ENCODE measurements around the gene RASSF5. TPM values are rescaled to one million over a fixed set of nuclear protein-coding genes. Genes with fewer than 3 reads are reported as not detected.

The RASSF5 gene
- polyA plus RNA-seq, 1 donor from 2014 or later, result 4.0 TPM

DNA sequence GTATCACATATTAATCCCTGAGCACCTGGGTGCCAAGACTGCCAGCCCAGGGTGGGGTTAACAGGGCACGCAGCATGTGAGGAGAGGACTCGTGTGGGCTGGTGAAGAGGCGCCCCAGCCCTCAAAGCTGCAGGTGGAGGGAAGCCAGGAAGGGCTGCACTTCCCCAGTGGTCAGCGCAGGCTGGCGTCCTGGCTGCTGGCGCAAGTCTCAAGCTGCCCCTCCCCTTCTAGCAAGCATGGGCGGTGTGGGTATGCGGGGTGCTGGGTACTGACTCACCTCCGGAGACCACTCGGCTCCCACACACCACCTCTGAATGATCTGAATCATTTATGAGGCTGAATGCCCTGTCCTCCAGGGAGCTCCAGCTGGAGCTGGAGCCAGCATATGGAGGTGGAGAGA lies 60.9 kb downstream of the RASSF5 start:
- H3K9me2 ChIP-seq (ENCODE audit: insufficient read depth, low read length), result no peaks in the 10 kb centered on the region
- H3K36me3 ChIP-seq (ENCODE audit: insufficient read depth, low read length), result no peaks in the 10 kb centered on the region
- no peaks in the 10 kb centered on the region for H3K79me2 ChIP-seq (replicated peaks; ENCODE audit: insufficient read depth, low read length)
- no peak overlapping the region for H3K4me3 ChIP-seq (ENCODE audit: low read length)
- H2AFZ ChIP-seq (ENCODE audit: low read depth, low read length), result no peak overlapping the region
- no peak overlapping the region for H3K9ac ChIP-seq (ENCODE audit: low read length)
- no peaks in the 10 kb centered on the region for H4K20me1 ChIP-seq (ENCODE audit: insufficient read depth)
- no peak overlapping the region for H3K27ac ChIP-seq (ENCODE audit: low read length)
- H3K4me2 ChIP-seq (ENCODE audit: low read length), result no peak overlapping the region
- H3K27me3 ChIP-seq (ENCODE audit: insufficient read depth, low read depth, low read length), result no peaks in the 10 kb centered on the region
- H3K9me3 ChIP-seq (ENCODE audit: low read length), result no peaks in the 10 kb centered on the region
- no peak for TF ChIP-seq POLR2AphosphoS5 (IDR thresholded peaks at IDR 0.05)
- no peak for TF ChIP-seq CTCF (IDR thresholded peaks at IDR 0.05; ENCODE audit: poor library complexity, severe bottlenecking)
- TF ChIP-seq TAF1 (IDR thresholded peaks at IDR 0.05; ENCODE audit: low read depth), result no peak
- no peak for TF ChIP-seq SMC3 (conservative IDR thresholded peaks at IDR 0.05; ENCODE audit: poor library complexity)
- TF ChIP-seq, protein P1, sequence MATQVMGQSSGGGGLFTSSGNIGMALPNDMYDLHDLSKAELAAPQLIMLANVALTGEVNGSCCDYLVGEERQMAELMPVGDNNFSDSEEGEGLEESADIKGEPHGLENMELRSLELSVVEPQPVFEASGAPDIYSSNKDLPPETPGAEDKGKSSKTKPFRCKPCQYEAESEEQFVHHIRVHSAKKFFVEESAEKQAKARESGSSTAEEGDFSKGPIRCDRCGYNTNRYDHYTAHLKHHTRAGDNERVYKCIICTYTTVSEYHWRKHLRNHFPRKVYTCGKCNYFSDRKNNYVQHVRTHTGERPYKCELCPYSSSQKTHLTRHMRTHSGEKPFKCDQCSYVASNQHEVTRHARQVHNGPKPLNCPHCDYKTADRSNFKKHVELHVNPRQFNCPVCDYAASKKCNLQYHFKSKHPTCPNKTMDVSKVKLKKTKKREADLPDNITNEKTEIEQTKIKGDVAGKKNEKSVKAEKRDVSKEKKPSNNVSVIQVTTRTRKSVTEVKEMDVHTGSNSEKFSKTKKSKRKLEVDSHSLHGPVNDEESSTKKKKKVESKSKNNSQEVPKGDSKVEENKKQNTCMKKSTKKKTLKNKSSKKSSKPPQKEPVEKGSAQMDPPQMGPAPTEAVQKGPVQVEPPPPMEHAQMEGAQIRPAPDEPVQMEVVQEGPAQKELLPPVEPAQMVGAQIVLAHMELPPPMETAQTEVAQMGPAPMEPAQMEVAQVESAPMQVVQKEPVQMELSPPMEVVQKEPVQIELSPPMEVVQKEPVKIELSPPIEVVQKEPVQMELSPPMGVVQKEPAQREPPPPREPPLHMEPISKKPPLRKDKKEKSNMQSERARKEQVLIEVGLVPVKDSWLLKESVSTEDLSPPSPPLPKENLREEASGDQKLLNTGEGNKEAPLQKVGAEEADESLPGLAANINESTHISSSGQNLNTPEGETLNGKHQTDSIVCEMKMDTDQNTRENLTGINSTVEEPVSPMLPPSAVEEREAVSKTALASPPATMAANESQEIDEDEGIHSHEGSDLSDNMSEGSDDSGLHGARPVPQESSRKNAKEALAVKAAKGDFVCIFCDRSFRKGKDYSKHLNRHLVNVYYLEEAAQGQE (IDR thresholded peaks at IDR 0.05; ENCODE audit: borderline replicate concordance), result no peak
- no peak for TF ChIP-seq EP300 (conservative IDR thresholded peaks at IDR 0.05; ENCODE audit: poor library complexity, severe bottlenecking)
- TF ChIP-seq RAD21 (conservative IDR thresholded peaks at IDR 0.05), result no peak
- TF ChIP-seq EZH2 (IDR thresholded peaks at IDR 0.05; ENCODE audit: borderline replicate concordance, insufficient read depth, low read length, poor library complexity, severe bottlenecking), result no peak
- no peak for TF ChIP-seq MXI1 (conservative IDR thresholded peaks at IDR 0.05; ENCODE audit: poor library complexity, severe bottlenecking)
- no peaks in the 10 kb centered on the region for H3F3A ChIP-seq (ENCODE audit: insufficient read depth, low read length, poor library complexity, severe bottlenecking)

DNA sequence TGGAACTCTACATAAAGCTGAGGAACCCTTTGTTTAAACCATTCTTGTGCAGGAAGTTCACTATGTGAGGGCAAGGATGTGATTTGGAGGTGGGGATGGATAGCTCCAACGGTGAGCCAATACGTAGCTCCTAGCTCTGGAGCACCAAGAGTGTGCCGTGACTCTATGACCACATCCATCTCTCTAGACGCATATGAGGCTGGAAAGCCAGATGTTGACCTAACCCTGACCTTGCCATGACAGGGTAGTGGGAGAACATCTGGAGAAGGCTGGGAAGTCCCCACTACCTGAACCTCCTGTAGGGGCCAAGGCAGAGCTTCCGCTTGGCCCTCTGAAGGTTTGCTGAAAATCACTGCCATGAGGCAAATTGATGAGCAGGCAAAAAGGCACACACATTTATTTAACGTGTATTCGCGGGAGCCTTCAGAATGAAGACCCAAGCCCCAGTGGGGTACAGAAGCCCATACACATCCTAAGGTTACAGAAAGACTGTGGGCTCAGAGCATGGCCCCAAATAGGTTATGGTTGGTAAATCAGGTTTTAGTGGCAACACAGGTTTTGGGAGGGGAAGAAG lies 61.5 kb downstream of the RASSF5 start:
- no peaks in the 10 kb centered on the region for H3K9me2 ChIP-seq (ENCODE audit: insufficient read depth, low read length)
- H3K36me3 ChIP-seq (ENCODE audit: insufficient read depth, low read length), result no peaks in the 10 kb centered on the region
- H2AFZ ChIP-seq (ENCODE audit: low read depth, low read length), result no peak overlapping the region
- no peaks in the 10 kb centered on the region for H4K20me1 ChIP-seq (ENCODE audit: insufficient read depth)
- no peak for TF ChIP-seq EZH2 (IDR thresholded peaks at IDR 0.05; ENCODE audit: borderline replicate concordance, insufficient read depth, low read length, poor library complexity, severe bottlenecking)
- TF ChIP-seq TAF1 (IDR thresholded peaks at IDR 0.05; ENCODE audit: low read depth), result no peak
- TF ChIP-seq RAD21 (conservative IDR thresholded peaks at IDR 0.05), result no peak
- TF ChIP-seq CTCF (IDR thresholded peaks at IDR 0.05; ENCODE audit: poor library complexity, severe bottlenecking), result no peak
- no peak for TF ChIP-seq MXI1 (conservative IDR thresholded peaks at IDR 0.05; ENCODE audit: poor library complexity, severe bottlenecking)
- TF ChIP-seq, protein P1 (IDR thresholded peaks at IDR 0.05; ENCODE audit: borderline replicate concordance), result no peak
- no peak for TF ChIP-seq SMC3 (conservative IDR thresholded peaks at IDR 0.05; ENCODE audit: poor library complexity)
- TF ChIP-seq EP300 (conservative IDR thresholded peaks at IDR 0.05; ENCODE audit: poor library complexity, severe bottlenecking), result no peak
- TF ChIP-seq POLR2AphosphoS5 (IDR thresholded peaks at IDR 0.05), result no peak
- H3K9ac ChIP-seq (ENCODE audit: low read length), result no peak overlapping the region
- H3K4me3 ChIP-seq (ENCODE audit: low read length), result no peak overlapping the region
- H3K27ac ChIP-seq (ENCODE audit: low read length), result no peak overlapping the region
- no peaks in the 10 kb centered on the region for H3K9me3 ChIP-seq (ENCODE audit: low read length)
- no peaks in the 10 kb centered on the region for H3K27me3 ChIP-seq (ENCODE audit: insufficient read depth, low read depth, low read length)
- H3K79me2 ChIP-seq (replicated peaks; ENCODE audit: insufficient read depth, low read length), result no peaks in the 10 kb centered on the region
- no peaks in the 10 kb centered on the region for H3F3A ChIP-seq (ENCODE audit: insufficient read depth, low read length, poor library complexity, severe bottlenecking)
- H3K4me2 ChIP-seq (ENCODE audit: low read length), result no peak overlapping the region

Measured in neural cell (in vitro differentiated cells).